Mammary epithelial cell (primary cell): ENCODE results near the gene BAZ2B.

Experiments
- EZH2 ChIP-seq: IDR thresholded peaks from 2 replicates; pipeline ENCODE4 v1.6.1; 2012; ENCODE audit warnings: low read length, inconsistent platforms, borderline replicate concordance
- TF ChIP-seq, protein P1 (sequence below), 2 donors: IDR thresholded peaks in 1 of 2; conservative IDR thresholded peaks in 1 of 2; 2 replicates each; pipeline ENCODE4 v1.5.1; 2011 to 2012; ENCODE audit warnings: inconsistent platforms in 2 of 2, low read length in 2 of 2, mild to moderate bottlenecking in 2 of 2, control low read depth in 1 of 2, low read depth in 1 of 2; ENCODE audit not compliant: insufficient read depth in 1 of 2; ENCODE audit errors: extremely low read depth in 1 of 2

DNA sequence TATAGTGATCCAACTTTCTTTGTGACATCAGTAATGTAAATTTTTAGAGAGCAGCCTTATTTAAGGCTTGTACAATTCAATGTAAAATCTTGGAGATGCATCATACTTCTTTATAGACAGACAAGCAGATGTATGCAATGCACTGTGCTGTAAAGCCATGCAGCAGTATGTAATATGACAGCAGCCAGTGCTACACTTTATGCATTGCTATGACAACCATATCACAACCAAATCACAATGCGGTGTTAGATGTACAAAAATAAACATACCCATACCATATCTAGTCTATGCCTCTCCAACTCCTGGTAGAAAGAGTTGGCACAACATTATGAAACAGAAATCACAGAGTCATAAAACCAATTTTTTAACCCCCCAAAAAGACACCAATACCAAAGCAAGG, 219.5 kb downstream of the BAZ2B start:
- TF ChIP-seq, protein P1, sequence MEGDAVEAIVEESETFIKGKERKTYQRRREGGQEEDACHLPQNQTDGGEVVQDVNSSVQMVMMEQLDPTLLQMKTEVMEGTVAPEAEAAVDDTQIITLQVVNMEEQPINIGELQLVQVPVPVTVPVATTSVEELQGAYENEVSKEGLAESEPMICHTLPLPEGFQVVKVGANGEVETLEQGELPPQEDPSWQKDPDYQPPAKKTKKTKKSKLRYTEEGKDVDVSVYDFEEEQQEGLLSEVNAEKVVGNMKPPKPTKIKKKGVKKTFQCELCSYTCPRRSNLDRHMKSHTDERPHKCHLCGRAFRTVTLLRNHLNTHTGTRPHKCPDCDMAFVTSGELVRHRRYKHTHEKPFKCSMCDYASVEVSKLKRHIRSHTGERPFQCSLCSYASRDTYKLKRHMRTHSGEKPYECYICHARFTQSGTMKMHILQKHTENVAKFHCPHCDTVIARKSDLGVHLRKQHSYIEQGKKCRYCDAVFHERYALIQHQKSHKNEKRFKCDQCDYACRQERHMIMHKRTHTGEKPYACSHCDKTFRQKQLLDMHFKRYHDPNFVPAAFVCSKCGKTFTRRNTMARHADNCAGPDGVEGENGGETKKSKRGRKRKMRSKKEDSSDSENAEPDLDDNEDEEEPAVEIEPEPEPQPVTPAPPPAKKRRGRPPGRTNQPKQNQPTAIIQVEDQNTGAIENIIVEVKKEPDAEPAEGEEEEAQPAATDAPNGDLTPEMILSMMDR (conservative IDR thresholded peaks at IDR 0.05 in 1 of 2, IDR thresholded peaks at IDR 0.05 in 1 of 2; ENCODE audit: extremely low read depth in 1 of 2, insufficient read depth in 1 of 2, low read depth in 1 of 2, low read length in 2 of 2): no peak
- TF ChIP-seq EZH2: no peak
